H1 (cell line): ENCODE results near the gene PANX2. TPM values are rescaled to one million over a fixed set of nuclear protein-coding genes. Genes with fewer than 3 reads are reported as not detected.

ENCODE experiments used
- CTCF ChIA-PET: fragments of 300-600 bp; sonication (Branson Sonifier 250); formaldehyde crosslinking; loops from one replicate; lab custom pipeline; 2021; ENCODE audit not compliant: partially characterized antibody; lab: Charles Lee
- POLR2A ChIA-PET: fragments of 300-600 bp; sonication (Branson Sonifier 250); formaldehyde crosslinking; loops from one replicate; lab custom pipeline; 2021; ENCODE audit warnings: inconsistent platforms; ENCODE audit not compliant: partially characterized antibody; lab: Charles Lee
- DNase-seq, 2 experiments: peaks; one replicate each; pipeline versions ENCODE4 v3.0.0 to v3.0.0-alpha.2; 2010 to 2022; ENCODE audit warnings: low spot score in 2 of 2, low read depth in 1 of 2, mixed read lengths in 1 of 2
- FAIRE-seq: peaks from 2 replicates; lab custom pipeline; 2011; peaks lifted over from hg19 to GRCh38; lab: Jason Lieb, UNC
- H2AFZ ChIP-seq: 2 replicates; pipeline ENCODE4 v1.8.1; 2012; ENCODE audit warnings: low read length, inconsistent platforms
- H2AK5ac ChIP-seq: 2 replicates; pipeline ENCODE4 v1.6.1; 2013; ENCODE audit warnings: low read depth, low read length
- H2BK120ac ChIP-seq: replicated peaks from 2 replicates; pipeline ENCODE3; 2013; ENCODE audit warnings: low read depth, low read length, inconsistent platforms
- H2BK12ac ChIP-seq: 2 replicates; pipeline ENCODE4 v1.6.1; 2013; ENCODE audit warnings: low read depth, low read length
- H2BK15ac ChIP-seq: 2 replicates; pipeline ENCODE4 v1.6.1; 2013; ENCODE audit warnings: low read length
- H2BK20ac ChIP-seq: 2 replicates; pipeline ENCODE4 v1.6.1; 2013; ENCODE audit warnings: low read length
- H2BK5ac ChIP-seq: 2 replicates; pipeline ENCODE4 v1.6.1; 2013; ENCODE audit warnings: low read depth, low read length
- H3K14ac ChIP-seq: 2 replicates; pipeline ENCODE4 v1.6.1; 2013; ENCODE audit warnings: inconsistent platforms; ENCODE audit not compliant: insufficient read length
- H3K18ac ChIP-seq: 2 replicates; pipeline ENCODE4 v1.6.1; 2013; ENCODE audit warnings: low read length; ENCODE audit errors: extremely low read depth
- H3K23ac ChIP-seq: 2 replicates; pipeline ENCODE4 v1.6.1; 2013; ENCODE audit warnings: inconsistent platforms; ENCODE audit not compliant: insufficient read length
- H3K23me2 ChIP-seq: 2 replicates; pipeline ENCODE4 v1.6.1; 2013; ENCODE audit warnings: low read depth, low read length
- H3K27ac ChIP-seq: 2 replicates; pipeline ENCODE4 v1.6.1; 2011; ENCODE audit warnings: low read depth, low read length, inconsistent platforms
- H3K27me3 ChIP-seq, 4 experiments: replicated peaks in 1 of 4; 1 replicate in 1 of 4; 2 replicates in 3 of 4; pipeline versions ENCODE4 v1.6.1 to v1.8.1; 2011 to 2013; ENCODE audit warnings: low read length in 3 of 4, mild to moderate bottlenecking in 3 of 4, inconsistent platforms in 2 of 4, mixed read lengths in 2 of 4, moderate library complexity in 1 of 4; ENCODE audit not compliant: control insufficient read depth in 3 of 4, insufficient read depth in 3 of 4; ENCODE audit errors: extremely low read depth in 1 of 4
- H3K36me3 ChIP-seq, 4 experiments: 2 replicates each; pipeline versions ENCODE4 v1.6.1 to v1.8.1; 2011 to 2013; ENCODE audit warnings: mild to moderate bottlenecking in 4 of 4, low read length in 3 of 4, moderate library complexity in 2 of 4, control low read depth in 1 of 4, inconsistent platforms in 1 of 4; ENCODE audit not compliant: insufficient read depth in 4 of 4, control insufficient read depth in 2 of 4
- H3K4ac ChIP-seq: replicated peaks from 2 replicates; pipeline ENCODE3; 2013; ENCODE audit warnings: low read length, low read depth, mixed read lengths, inconsistent platforms; ENCODE audit not compliant: insufficient read length
- H3K4me1 ChIP-seq, 4 experiments: replicated peaks in 1 of 4; 1 replicate in 1 of 4; 2 replicates in 3 of 4; pipeline versions ENCODE4 v1.6.1 to v1.8.1; 2011 to 2013; ENCODE audit warnings: low read length in 3 of 4, inconsistent platforms in 2 of 4, mixed read lengths in 1 of 4; ENCODE audit not compliant: insufficient read depth in 4 of 4, control insufficient read depth in 3 of 4
- H3K4me2 ChIP-seq, 2 experiments: 2 replicates each; pipeline versions ENCODE4 v1.6.1 to v1.8.1; 2011 to 2013; ENCODE audit warnings: low read depth in 2 of 2, low read length in 2 of 2, control low read depth in 1 of 2, inconsistent platforms in 1 of 2, mild to moderate bottlenecking in 1 of 2; ENCODE audit not compliant: insufficient read depth in 1 of 2
- H3K4me3 ChIP-seq, 4 experiments: fragments of 200-600, 300-600 bp in 1 of 4; sonication (generic), shearing (Covaris generic), sonication (Bioruptor Twin) in 1 of 4; 2 replicates each; pipeline versions ENCODE4 v1.5.1 to v1.8.1; 2011 to 2016; ENCODE audit warnings: low read length in 4 of 4, low read depth in 3 of 4, control low read depth in 2 of 4, inconsistent platforms in 2 of 4, mild to moderate bottlenecking in 2 of 4, mixed read lengths in 1 of 4, moderate library complexity in 1 of 4; ENCODE audit not compliant: insufficient read depth in 2 of 4; ENCODE audit errors: extremely low read depth in 1 of 4
- H3K56ac ChIP-seq: replicated peaks from 2 replicates; pipeline ENCODE3; 2013; ENCODE audit warnings: low read depth, mild to moderate bottlenecking, mixed read lengths, low read length, inconsistent platforms; ENCODE audit not compliant: insufficient read length
- H3K79me1 ChIP-seq: 2 replicates; pipeline ENCODE4 v1.6.1; 2013; ENCODE audit warnings: low read depth, low read length, control low read depth
- H3K79me2 ChIP-seq, 2 experiments: 2 replicates each; pipeline versions ENCODE4 v1.6.1 to v1.8.1; 2012 to 2013; ENCODE audit warnings: low read length in 2 of 2, mild to moderate bottlenecking in 2 of 2, inconsistent platforms in 1 of 2; ENCODE audit not compliant: insufficient read depth in 2 of 2, control insufficient read depth in 1 of 2
- H3K9ac ChIP-seq, 4 experiments: replicated peaks in 1 of 4; 1 replicate in 1 of 4; 2 replicates in 3 of 4; pipeline versions ENCODE4 v1.6.1 to v1.8.1; 2011 to 2013; ENCODE audit warnings: low read depth in 3 of 4, low read length in 3 of 4, control low read depth in 2 of 4, mild to moderate bottlenecking in 2 of 4, moderate library complexity in 2 of 4, inconsistent platforms in 1 of 4; ENCODE audit errors: extremely low read depth in 1 of 4
- H3K9me3 ChIP-seq, 2 experiments: 2 replicates each; pipeline versions ENCODE4 v1.6.1 to v1.8.1; 2012 to 2013; ENCODE audit warnings: mild to moderate bottlenecking in 2 of 2, moderate library complexity in 2 of 2, control low read depth in 1 of 2, inconsistent platforms in 1 of 2, low read depth in 1 of 2, low read length in 1 of 2, mixed read lengths in 1 of 2; ENCODE audit not compliant: insufficient read depth in 2 of 2
- H4K20me1 ChIP-seq, 2 experiments: replicated peaks in 1 of 2; 2 replicates each; pipeline versions ENCODE3 to v1.8.1; 2011 to 2013; ENCODE audit warnings: inconsistent platforms in 2 of 2, low read length in 2 of 2, mild to moderate bottlenecking in 1 of 2; ENCODE audit not compliant: insufficient read depth in 2 of 2, control insufficient read depth in 1 of 2
- H4K5ac ChIP-seq: 2 replicates; pipeline ENCODE4 v1.6.1; 2013; ENCODE audit warnings: low read length, low read depth, mixed read lengths, inconsistent platforms; ENCODE audit not compliant: insufficient read length
- H4K8ac ChIP-seq: 2 replicates; pipeline ENCODE4 v1.8.0; 2013; ENCODE audit warnings: mild to moderate bottlenecking, moderate library complexity, low read length, inconsistent platforms; ENCODE audit not compliant: insufficient read depth; ENCODE audit errors: extremely low read depth
- H4K91ac ChIP-seq: replicated peaks from 2 replicates; pipeline ENCODE3; 2013; ENCODE audit warnings: low read length, mixed read lengths, inconsistent platforms; ENCODE audit not compliant: insufficient read length
- MAX ChIP-seq: IDR thresholded peaks from 2 replicates; pipeline ENCODE4 v1.6.1; 2012; ENCODE audit warnings: inconsistent platforms
- RXRA ChIP-seq: IDR thresholded peaks from 2 replicates; pipeline ENCODE4 v1.6.1; 2011; ENCODE audit warnings: low read depth, mild to moderate bottlenecking, low read length, moderate library complexity; ENCODE audit not compliant: insufficient read depth
- SP1 ChIP-seq: IDR thresholded peaks from 2 replicates; pipeline ENCODE4 v1.6.1; 2011; ENCODE audit warnings: low read depth, low read length
- SP2 ChIP-seq: IDR thresholded peaks from 2 replicates; pipeline ENCODE4 v1.6.1; 2012; ENCODE audit warnings: mild to moderate bottlenecking, low read length, inconsistent platforms
- ZNF274 ChIP-seq: IDR thresholded peaks from 2 replicates; pipeline ENCODE4 v1.7.0; 2012; ENCODE audit warnings: low read length, borderline replicate concordance; ENCODE audit errors: extremely low read depth
- WGBS, 2 experiments: shearing (Covaris generic) in 1 of 2; methylation state at CpG; one replicate each; pipeline versions ENCODE4 v1.1.6 to v1.1.7; 2013 to 2015; ENCODE audit warnings: low lambda C conversion rate in 2 of 2, mixed read lengths in 2 of 2, inconsistent platforms in 1 of 2, low coverage in 1 of 2, missing lambda C conversion rate in 1 of 2; ENCODE audit not compliant: insufficient replicate concordance in 2 of 2, insufficient coverage in 1 of 2, insufficient read length in 1 of 2; ENCODE audit errors: extremely low coverage in 1 of 2, missing lambda C conversion rate in 1 of 2; 5-methylcytosine and 5-hydroxymethylcytosine counted together
- polyA plus RNA-seq, 7 experiments: library from polyadenylated mRNA; depleted of rRNA in 3 of 7; stranded (reverse) in 5 of 7; unstranded in 2 of 7; fragments of >200 nt in 5 of 7; fragments of 200-250 nt in 2 of 7; gene quantifications; 1 replicate in 5 of 7; 2 replicates in 1 of 7; 4 replicates in 1 of 7; pipeline versions ENCODE4 v1.2.1 to v1.2.3, GENCODE V29; 2011 to 2013; ENCODE audit warnings: missing spikeins in 2 of 7, mixed read lengths in 2 of 7
- total RNA-seq: library from RNA; stranded (reverse); fragmentation: NEBNext Ultra II Directional; extraction: Animal tissue kit (Norgen Biotek cat#: 25700); gene quantifications from 2 replicates; pipeline ENCODE4 v1.2.1, GENCODE V29; 2021

PANX2 gene
- total and polyA plus RNA-seq, 2 of the 8 experiments (the other 6 are each of a cell fraction or from before 2014, with no cell fraction given) = 3.5 to 5.0 TPM

- Histone ChIP-seq H3K79me1 (no peaks in the 10 kb centered on the region; the same call in 1 of the 2 replicates), H2AK5ac (no peak overlapping the region), H3K9me3 (no peaks in the 10 kb centered on the region), H4K8ac (no peak overlapping the region), H4K5ac (no peak overlapping the region), H2AFZ (no peak overlapping the region), H3K14ac (no peak overlapping the region), H3K4me3 (no peak overlapping the region), H3K18ac (no peak overlapping the region), H3K9ac (no peak overlapping the region), H4K91ac (peak overlapping the region; percentile 73), H3K4me1 (peaks cover 0 to 16% (median 9%) of the 10 kb centered on the region in 4 experiments; a peak in 4 of 7 replicates), H4K20me1 (peaks cover 0 to 7% of the 10 kb centered on the region in 2 experiments), H2BK15ac (peak overlapping the region; percentile 88; the same call in 1 of the 2 replicates), H3K27ac (no peak overlapping the region), H2BK5ac (no peak overlapping the region), H2BK20ac (no peak overlapping the region), H2BK120ac (no peak overlapping the region), H2BK12ac (peak overlapping the region; percentile 77; the same call in 1 of the 2 replicates), H3K4ac (no peak overlapping the region), H3K23ac (no peak overlapping the region), H3K23me2 (peaks cover 1% of the 10 kb centered on the region; the same call in 1 of the 2 replicates), H3K36me3 (no peaks in the 10 kb centered on the region), H3K4me2 (no peak overlapping the region), H3K56ac (no peak overlapping the region), H3K79me2 (no peaks in the 10 kb centered on the region), H3K27me3 (peaks cover 0 to 10% (median 4%) of the 10 kb centered on the region in 4 experiments; a peak in 3 of 7 replicates)
- ChIA-PET POLR2A (interaction anchor here (1.0 kb wide), 1 partner anchor 29 kb away, joined by 3 read pairs; no protein-coding TSS in a partner anchor), CTCF (no interaction called here)
- no peak for TF ChIP-seq SP1
- no peak for TF ChIP-seq MAX
- no peak for TF ChIP-seq SP2
- no peak for TF ChIP-seq ZNF274
- TF ChIP-seq RXRA = no peak
- FAIRE-seq (no peak), DNase-seq (no peak)
- 92% methylated on average over 37 of the region's 39 CpGs; no CpG with 5 or more reads in 1 of the 2 experiments for WGBS, 2 experiments
These were observed 9.6 kb downstream of the PANX2 start for GRCh38 chr22:50179937-50180726.
